KMS-11 (cell line): ENCODE measurements around the gene DRD4.

Source experiments
- H2AFZ ChIP-seq: fragments of 200-600 bp; sonication (generic); 2 replicates; pipeline ENCODE4 v1.6.1; 2016; ENCODE audit warnings: antibody characterized with exemption, mixed run types, low read depth
- H3K27ac ChIP-seq: fragments of 200-600 bp; sonication (generic); 2 replicates; pipeline ENCODE4 v1.6.1; 2016; ENCODE audit warnings: mild to moderate bottlenecking, mixed run types
- H3K27me3 ChIP-seq: fragments of 200-600 bp; sonication (generic); 2 replicates; pipeline ENCODE4 v1.6.1; 2017; ENCODE audit warnings: mild to moderate bottlenecking, low read depth, mixed run types, moderate library complexity; ENCODE audit not compliant: insufficient read depth
- H3K36me3 ChIP-seq: fragments of 200-600 bp; sonication (generic); 2 replicates; pipeline ENCODE4 v1.6.1; 2017; ENCODE audit warnings: mild to moderate bottlenecking, mixed run types; ENCODE audit not compliant: insufficient read depth
- H3K4me1 ChIP-seq: fragments of 200-600 bp; sonication (generic); 2 replicates; pipeline ENCODE4 v1.6.1; 2016; ENCODE audit warnings: mild to moderate bottlenecking, low read depth, mixed run types; ENCODE audit not compliant: poor library complexity, severe bottlenecking
- H3K4me2 ChIP-seq: fragments of 200-600 bp; sonication (generic); 2 replicates; pipeline ENCODE4 v1.7.0; 2016; ENCODE audit warnings: mild to moderate bottlenecking, mixed run types
- H3K4me3 ChIP-seq: fragments of 200-600 bp; sonication (generic); IDR thresholded peaks from 2 replicates; pipeline ENCODE4 v1.6.1; 2017; ENCODE audit warnings: low read depth, low read length, mixed read lengths; ENCODE audit not compliant: insufficient read depth
- H3K79me2 ChIP-seq: fragments of 200-600 bp; sonication (generic); 2 replicates; pipeline ENCODE4 v1.6.1; 2016; ENCODE audit warnings: low read depth, mixed run types; ENCODE audit not compliant: insufficient read depth
- H3K9ac ChIP-seq: fragments of 200-600 bp; sonication (generic); 2 replicates; pipeline ENCODE4 v1.6.1; 2016; ENCODE audit warnings: mild to moderate bottlenecking, mixed run types
- H4K20me1 ChIP-seq: fragments of 200-600 bp; sonication (generic); 2 replicates; pipeline ENCODE4 v1.6.1; 2016; ENCODE audit warnings: mild to moderate bottlenecking, mixed run types; ENCODE audit not compliant: insufficient read depth
- CTCF ChIP-seq: fragments of 200-600 bp; sonication (generic); conservative IDR thresholded peaks from 2 replicates; pipeline ENCODE4 v1.6.1; 2017; ENCODE audit warnings: low read depth, mild to moderate bottlenecking, antibody characterized with exemption, low read length, moderate library complexity, mixed read lengths

Gene DRD4

GRCh38 chr11:660281-660680 is 23.2 kb downstream of the DRD4 start:
- TF ChIP-seq CTCF, result no peak

DNA sequence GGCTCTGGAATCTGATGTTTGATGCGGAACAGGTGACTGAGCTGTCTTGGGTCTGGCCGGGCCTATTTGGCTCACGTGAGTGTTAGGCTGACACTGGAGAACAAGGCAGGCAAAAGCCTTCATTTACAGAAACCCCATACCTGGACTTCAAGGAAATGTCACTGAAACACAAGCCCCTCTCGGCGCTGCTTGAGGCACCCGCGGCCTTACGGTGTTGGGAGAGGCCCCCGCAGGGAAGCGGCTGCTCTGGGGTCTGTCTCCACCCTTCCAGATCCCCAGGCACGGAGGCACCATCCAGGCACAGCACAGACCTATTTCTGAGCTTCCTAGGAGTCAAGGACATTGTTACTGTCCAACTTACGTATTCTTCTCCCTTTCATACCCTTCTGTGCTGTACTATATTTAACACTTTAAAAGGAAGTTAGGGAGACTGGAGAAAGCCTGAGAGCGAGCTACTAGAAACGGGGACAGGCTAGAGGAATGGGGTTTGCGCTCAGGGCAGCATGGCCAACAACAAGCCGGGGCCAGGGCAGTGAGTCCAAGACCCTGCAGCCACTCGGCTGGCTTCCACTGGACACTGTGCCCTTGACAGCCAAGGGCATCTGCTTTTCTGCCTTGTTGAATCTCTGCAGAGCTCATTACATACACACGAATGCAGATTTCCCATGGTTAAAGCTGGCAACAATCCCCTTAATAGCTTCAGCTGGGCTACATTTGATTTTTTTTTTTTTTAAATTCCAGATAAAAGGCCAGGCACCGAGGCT is 23.8 kb downstream of the DRD4 start:
- no peaks in the 10 kb centered on the region for H3K27me3 ChIP-seq
- no peak overlapping the region for H3K4me3 ChIP-seq
- H3K27ac ChIP-seq, result no peak overlapping the region
- H2AFZ ChIP-seq, result no peak overlapping the region
- TF ChIP-seq CTCF, result no peak
- H4K20me1 ChIP-seq, result no peaks in the 10 kb centered on the region
- H3K4me1 ChIP-seq, result peaks cover 10% of the 10 kb centered on the region
- peaks cover 4% of the 10 kb centered on the region; the same call in 1 of the 2 replicates for H3K36me3 ChIP-seq
- H3K79me2 ChIP-seq, result no peaks in the 10 kb centered on the region
- no peak overlapping the region for H3K9ac ChIP-seq
- H3K4me2 ChIP-seq, result no peak overlapping the region

More at GRCh38 chr11:660281-660680, 23.2 kb downstream of the DRD4 start:
- Histone ChIP-seq H3K36me3 (peaks cover 4% of the 10 kb centered on the region; the same call in 1 of the 2 replicates), H3K79me2 (no peaks in the 10 kb centered on the region), H3K4me3 (no peak overlapping the region), H3K4me1 (peaks cover 4% of the 10 kb centered on the region), H3K27ac (no peak overlapping the region), H3K9ac (no peak overlapping the region), H3K27me3 (no peaks in the 10 kb centered on the region), H2AFZ (no peak overlapping the region), H3K4me2 (no peak overlapping the region), H4K20me1 (no peaks in the 10 kb centered on the region)

- no peaks in the 10 kb centered on the region for H3K79me2 ChIP-seq
- H4K20me1 ChIP-seq, result no peaks in the 10 kb centered on the region
- H3K27ac ChIP-seq, result no peak overlapping the region
- H3K36me3 ChIP-seq, result peaks cover 4% of the 10 kb centered on the region; the same call in 1 of the 2 replicates
- TF ChIP-seq CTCF, result peak; percentile 78
- H2AFZ ChIP-seq, result no peak overlapping the region
- no peak overlapping the region for H3K4me3 ChIP-seq
- H3K27me3 ChIP-seq, result no peaks in the 10 kb centered on the region
- H3K9ac ChIP-seq, result no peak overlapping the region
- no peak overlapping the region for H3K4me2 ChIP-seq
- H3K4me1 ChIP-seq, result peaks cover 27% of the 10 kb centered on the region
Measured at GRCh38 chr11:662689-663274, 25.7 kb downstream of the DRD4 start.

- Histone ChIP-seq H4K20me1 (no peaks in the 10 kb centered on the region), H3K4me1 (peaks cover 41% of the 10 kb centered on the region), H3K9ac (peak overlapping the region; percentile 42), H3K4me3 (no peak overlapping the region), H3K36me3 (peaks cover 4% of the 10 kb centered on the region; the same call in 1 of the 2 replicates), H2AFZ (peak overlapping the region; percentile 2; the same call in 1 of the 2 replicates), H3K27ac (peak overlapping the region; percentile 91), H3K79me2 (no peaks in the 10 kb centered on the region), H3K27me3 (no peaks in the 10 kb centered on the region), H3K4me2 (peak overlapping the region; percentile 77)
- TF ChIP-seq CTCF, result no peak
Measured at GRCh38 chr11:665062-665703, 28.1 kb downstream of the DRD4 start.
